Mesendoderm (in vitro differentiated cells): Measurements from ENCODE around the gene KCNC4.

Source experiments
- DNase-seq: peaks from one replicate; pipeline ENCODE4 v3.0.0; 2013
- H2AK5ac ChIP-seq: 2 replicates; pipeline ENCODE4 v1.6.1; 2013; ENCODE audit warnings: low read length, inconsistent platforms
- H2BK120ac ChIP-seq: 2 replicates; pipeline ENCODE4 v1.6.1; 2013; ENCODE audit warnings: low read depth, mild to moderate bottlenecking, low read length, moderate library complexity, mixed read lengths
- H2BK15ac ChIP-seq: replicated peaks from 2 replicates; pipeline ENCODE4 v1.6.1; 2013; ENCODE audit warnings: low read depth, mild to moderate bottlenecking, moderate library complexity
- H2BK5ac ChIP-seq: 2 replicates; pipeline ENCODE4 v1.6.1; 2013; ENCODE audit warnings: low read length, inconsistent platforms
- H3K18ac ChIP-seq: 2 replicates; pipeline ENCODE4 v1.6.1; 2013; ENCODE audit warnings: mild to moderate bottlenecking, low read length, mixed read lengths
- H3K23ac ChIP-seq: one replicate; pipeline ENCODE4 v1.6.1; 2013; ENCODE audit warnings: low read length
- H3K27ac ChIP-seq: 2 replicates; pipeline ENCODE4 v1.5.1; 2013; ENCODE audit warnings: low read depth, mild to moderate bottlenecking, inconsistent platforms, low read length, moderate library complexity
- H3K27me3 ChIP-seq: 2 replicates; pipeline ENCODE4 v1.6.1; 2013; ENCODE audit warnings: low read length, control low read depth, mild to moderate bottlenecking, inconsistent platforms; ENCODE audit not compliant: insufficient read depth, poor library complexity
- H3K36me3 ChIP-seq: 2 replicates; pipeline ENCODE4 v1.6.1; 2013; ENCODE audit warnings: low read length, inconsistent platforms; ENCODE audit not compliant: control insufficient read depth, insufficient read depth
- H3K4ac ChIP-seq: one replicate; pipeline ENCODE4 v1.6.1; 2013; ENCODE audit warnings: low read depth, mild to moderate bottlenecking, low read length, moderate library complexity
- H3K4me1 ChIP-seq: 2 replicates; pipeline ENCODE4 v1.6.1; 2013; ENCODE audit warnings: low read depth, low read length, inconsistent platforms; ENCODE audit not compliant: control insufficient read depth
- H3K4me2 ChIP-seq: 2 replicates; pipeline ENCODE4 v1.6.1; 2013; ENCODE audit warnings: low read length
- H3K4me3 ChIP-seq: 2 replicates; pipeline ENCODE4 v1.5.1; 2013; ENCODE audit warnings: mild to moderate bottlenecking, low read length
- H3K56ac ChIP-seq: one replicate; pipeline ENCODE4 v1.6.1; 2013; ENCODE audit warnings: low read length
- H3K79me1 ChIP-seq: 2 replicates; pipeline ENCODE4 v1.6.1; 2013; ENCODE audit warnings: low read length, inconsistent platforms
- H3K79me2 ChIP-seq: 2 replicates; pipeline ENCODE4 v1.6.1; 2013; ENCODE audit warnings: mild to moderate bottlenecking, low read length; ENCODE audit not compliant: control insufficient read depth, insufficient read depth
- H3K9ac ChIP-seq: 2 replicates; pipeline ENCODE4 v1.6.1; 2013; ENCODE audit warnings: low read length, inconsistent platforms
- H4K5ac ChIP-seq: one replicate; pipeline ENCODE4 v1.6.1; 2013; ENCODE audit warnings: low read length
- H4K8ac ChIP-seq: one replicate; pipeline ENCODE4 v1.6.1; 2013; ENCODE audit warnings: low read depth, mild to moderate bottlenecking, control low read depth, low read length, moderate library complexity
- WGBS: extraction: QIAGEN DNeasy Blood & Tissue Kit; methylation state at CpG from one replicate; pipeline ENCODE4 v1.1.7; 2013; ENCODE audit warnings: low lambda C conversion rate, missing lambda C conversion rate; ENCODE audit not compliant: insufficient coverage; ENCODE audit errors: extremely low coverage; 5-methylcytosine and 5-hydroxymethylcytosine counted together

KCNC4 gene

GRCh38 chr1:110205591-110206155 is 4.4 kb upstream of the KCNC4 start:
- Histone ChIP-seq H3K79me1 (no peaks in the 10 kb centered on the region), H3K4me3 (no peak overlapping the region)
- no CpG with 5 or more reads among the region's 6 CpGs for WGBS

GRCh38 chr1:110206261-110206920 is 3.7 kb upstream of the KCNC4 start:
- H3K4me1 ChIP-seq, result no peaks in the 10 kb centered on the region
- no CpG with 5 or more reads among the region's 11 CpGs for WGBS

More at GRCh38 chr1:110205591-110206155, 4.4 kb upstream of the KCNC4 start:
- Histone ChIP-seq H4K5ac (no peak overlapping the region), H3K23ac (no peak overlapping the region), H3K9ac (no peak overlapping the region), H3K4me1 (no peaks in the 10 kb centered on the region), H3K4me2 (no peak overlapping the region), H3K18ac (no peak overlapping the region), H3K36me3 (no peaks in the 10 kb centered on the region), H3K27me3 (no peaks in the 10 kb centered on the region), H3K27ac (no peak overlapping the region), H2BK120ac (no peak overlapping the region), H3K4ac (no peak overlapping the region), H2AK5ac (no peak overlapping the region), H2BK5ac (no peak overlapping the region), H2BK15ac (no peak overlapping the region), H3K79me2 (no peaks in the 10 kb centered on the region), H4K8ac (no peak overlapping the region), H3K56ac (no peak overlapping the region)
- no peak for DNase-seq

GRCh38 chr1:110207831-110208230 is 2.3 kb upstream of the KCNC4 start:
- H3K36me3 ChIP-seq, result no peaks in the 10 kb centered on the region
- no peaks in the 10 kb centered on the region for H3K4me1 ChIP-seq
- no peak overlapping the region for H4K8ac ChIP-seq
- no peak overlapping the region for H2BK120ac ChIP-seq
- H3K4me2 ChIP-seq, result no peak overlapping the region
- peak; percentile 81 for DNase-seq
- no peaks in the 10 kb centered on the region for H3K27me3 ChIP-seq
- H3K79me1 ChIP-seq, result peaks cover 1% of the 10 kb centered on the region
- no peak overlapping the region for H3K9ac ChIP-seq
- no peak overlapping the region for H3K23ac ChIP-seq
- H2BK5ac ChIP-seq, result no peak overlapping the region
- H2AK5ac ChIP-seq, result no peak overlapping the region
- no peak overlapping the region for H3K4ac ChIP-seq
- peaks cover 16% of the 10 kb centered on the region for H3K79me2 ChIP-seq
- no peak overlapping the region for H4K5ac ChIP-seq
- H3K56ac ChIP-seq, result no peak overlapping the region
- no peak overlapping the region for H2BK15ac ChIP-seq
- WGBS, result no CpG with 5 or more reads among the region's 5 CpGs
- H3K18ac ChIP-seq, result no peak overlapping the region
- no peak overlapping the region for H3K27ac ChIP-seq
- no peak overlapping the region for H3K4me3 ChIP-seq

More at GRCh38 chr1:110206261-110206920, 3.7 kb upstream of the KCNC4 start:
- H3K27ac ChIP-seq, result no peak overlapping the region
- H3K9ac ChIP-seq, result no peak overlapping the region
- H3K79me2 ChIP-seq, result peaks cover 4% of the 10 kb centered on the region
- H3K4me2 ChIP-seq, result no peak overlapping the region
- H2BK5ac ChIP-seq, result no peak overlapping the region
- H3K36me3 ChIP-seq, result no peaks in the 10 kb centered on the region
- no peak overlapping the region for H2BK15ac ChIP-seq
- H3K79me1 ChIP-seq, result peaks cover under 1% of the 10 kb centered on the region
- no peak overlapping the region for H4K8ac ChIP-seq
- H2AK5ac ChIP-seq, result no peak overlapping the region
- H3K18ac ChIP-seq, result no peak overlapping the region
- H2BK120ac ChIP-seq, result no peak overlapping the region
- no peak overlapping the region for H3K4me3 ChIP-seq
- no peak overlapping the region for H4K5ac ChIP-seq
- no peak overlapping the region for H3K4ac ChIP-seq
- H3K56ac ChIP-seq, result no peak overlapping the region
- DNase-seq, result no peak
- no peaks in the 10 kb centered on the region for H3K27me3 ChIP-seq
- no peak overlapping the region for H3K23ac ChIP-seq

GRCh38 chr1:110208916-110209645 is 1.0 kb upstream of the KCNC4 start:
- Histone ChIP-seq H3K18ac (no peak overlapping the region), H3K4me1 (peaks cover 2% of the 10 kb centered on the region)
- WGBS, result no CpG with 5 or more reads among the region's 7 CpGs

GRCh38 chr1:110210604-110211495 is 736 bp downstream of the KCNC4 start:
- peak overlapping the region; percentile 36 for H3K27ac ChIP-seq
- no peaks in the 10 kb centered on the region for H3K27me3 ChIP-seq
- DNase-seq, result peak; percentile 71
- peak overlapping the region; percentile 22 for H3K4ac ChIP-seq
- peak overlapping the region; percentile 93 for H3K56ac ChIP-seq
- H3K4me1 ChIP-seq, result peaks cover 11% of the 10 kb centered on the region
- peaks cover 8% of the 10 kb centered on the region for H3K79me1 ChIP-seq
- peak overlapping the region; percentile 79 for H3K9ac ChIP-seq
- H4K5ac ChIP-seq, result no peak overlapping the region
- peak overlapping the region; percentile 31 for H3K23ac ChIP-seq
- no peaks in the 10 kb centered on the region for H3K36me3 ChIP-seq
- no peak overlapping the region for H4K8ac ChIP-seq
- H3K79me2 ChIP-seq, result peaks cover 38% of the 10 kb centered on the region
- H2BK15ac ChIP-seq, result no peak overlapping the region
- H2AK5ac ChIP-seq, result no peak overlapping the region
- peak overlapping the region; percentile 58 for H3K4me3 ChIP-seq
- H2BK5ac ChIP-seq, result peak overlapping the region; percentile 22
- peak overlapping the region; percentile 22 for H3K4me2 ChIP-seq
- no CpG with 5 or more reads among the region's 101 CpGs for WGBS
- H2BK120ac ChIP-seq, result no peak overlapping the region
- peak overlapping the region; percentile 57 for H3K18ac ChIP-seq

More at GRCh38 chr1:110208916-110209645, 1.0 kb upstream of the KCNC4 start:
- H3K9ac ChIP-seq, result peak overlapping the region; percentile 67
- H2BK5ac ChIP-seq, result no peak overlapping the region
- H2AK5ac ChIP-seq, result no peak overlapping the region
- no peaks in the 10 kb centered on the region for H3K27me3 ChIP-seq
- peak overlapping the region; percentile 93 for H3K56ac ChIP-seq
- no peak overlapping the region for H2BK15ac ChIP-seq
- peaks cover 26% of the 10 kb centered on the region for H3K79me2 ChIP-seq
- peak; percentile 57 for DNase-seq
- no peak overlapping the region for H3K4me3 ChIP-seq
- no peak overlapping the region for H2BK120ac ChIP-seq
- H3K4ac ChIP-seq, result no peak overlapping the region
- H4K5ac ChIP-seq, result no peak overlapping the region
- H4K8ac ChIP-seq, result no peak overlapping the region
- H3K36me3 ChIP-seq, result no peaks in the 10 kb centered on the region
- H3K27ac ChIP-seq, result no peak overlapping the region
- H3K23ac ChIP-seq, result no peak overlapping the region
- peaks cover 1% of the 10 kb centered on the region for H3K79me1 ChIP-seq
- peak overlapping the region; percentile 61 for H3K4me2 ChIP-seq
